ENCODE results near the gene CSAG2. TPM values are rescaled to one million over a fixed set of nuclear protein-coding genes. Genes with fewer than 3 reads are reported as not detected.

CSAG2 gene
- total RNA-seq, 1 donor from 2014 or later, result not detected

DNA sequence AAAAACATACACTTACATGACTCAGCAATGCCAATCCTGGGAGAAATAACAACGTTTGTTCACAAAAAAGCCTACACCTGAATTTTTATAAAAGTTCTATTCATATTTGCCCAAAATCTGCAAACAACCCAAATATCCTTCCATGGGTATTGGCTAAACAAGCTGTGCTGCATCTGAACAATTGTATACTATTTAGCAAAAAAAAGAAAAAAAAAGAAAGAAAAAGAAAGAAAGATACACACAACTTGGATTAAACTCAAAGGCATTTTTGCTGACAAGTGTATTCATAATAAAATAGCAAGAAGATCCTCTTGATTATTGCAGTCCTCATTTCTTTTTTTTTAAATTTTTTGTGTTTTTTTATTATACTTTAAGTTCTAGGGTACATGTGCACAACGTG, 34.9 kb downstream of the CSAG2 start:
- ATAC-seq, result no peak
- no peak for DNase-seq (ENCODE audit: low spot score)

DNA sequence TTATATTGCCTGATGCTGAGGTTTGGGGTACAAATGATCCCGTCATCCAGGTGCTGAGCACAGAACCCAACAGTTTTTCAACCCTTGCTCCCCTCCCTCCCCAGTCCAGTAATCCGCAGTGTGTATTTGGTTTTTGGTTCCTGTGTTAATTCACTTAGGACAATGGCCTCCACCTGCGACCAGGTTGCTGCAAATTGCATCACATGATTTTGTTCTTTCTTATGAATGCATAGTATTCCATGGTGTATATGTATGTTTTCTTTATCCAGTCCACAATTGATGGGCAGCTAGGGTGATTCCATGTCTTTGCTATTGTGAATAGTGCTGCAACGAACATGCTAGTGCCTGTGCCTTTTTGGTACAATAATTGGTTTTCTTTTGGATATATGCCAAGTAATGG, 46.0 kb downstream of the CSAG2 start:
- ATAC-seq, result no peak
- DNase-seq (ENCODE audit: low spot score), result no peak

DNA sequence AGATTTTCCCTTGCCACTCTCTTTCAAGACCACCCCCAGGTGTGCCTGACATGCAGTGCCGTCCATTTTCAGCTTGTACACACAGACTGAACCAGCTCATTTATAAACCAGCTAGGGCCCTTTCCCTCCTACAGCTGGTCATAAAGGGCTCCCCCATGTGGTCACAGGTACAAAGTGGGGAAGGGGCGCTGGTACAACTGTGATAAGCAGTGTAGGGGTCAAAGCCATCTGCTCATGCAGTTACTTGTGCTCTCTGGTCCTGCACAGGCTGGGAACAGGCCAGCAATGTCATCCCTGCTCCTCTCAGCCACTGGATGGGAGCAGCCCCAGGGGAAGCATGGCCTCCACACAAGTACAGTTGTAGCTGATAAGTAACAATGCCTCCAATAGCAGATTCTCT, 50.8 kb downstream of the CSAG2 start:
- no peak for DNase-seq (ENCODE audit: low spot score)
- ATAC-seq, result no peak

Other genes with a start within 250 kb of the CSAG2 start
- gene GABRQ, start 71.4 kb downstream of the CSAG2 start, total RNA-seq, result not detected
- gene MAGEA3, start 10.5 kb downstream of the CSAG2 start, total RNA-seq, result not detected
- gene MAGEA2B, start 5.4 kb upstream of the CSAG2 start, total RNA-seq, result not detected
- not detected for gene CSAG1, start 24.4 kb upstream of the CSAG2 start, total RNA-seq
- gene MAGEA12, start 24.5 kb upstream of the CSAG2 start, total RNA-seq, result not detected
- not detected for gene MAGEA2, start 44.6 kb upstream of the CSAG2 start, total RNA-seq
- gene CSAG3, start 49.9 kb upstream of the CSAG2 start, total RNA-seq, result not detected
- gene MAGEA6, start 60.4 kb upstream of the CSAG2 start, total RNA-seq, result 0.25 TPM
- 12.2 TPM for gene CETN2, start 121.5 kb upstream of the CSAG2 start, total RNA-seq
- gene NSDHL, start 121.8 kb upstream of the CSAG2 start, total RNA-seq, result 22.0 TPM
- 0.96 TPM for gene ZNF185, start 188.8 kb upstream of the CSAG2 start, total RNA-seq

Data from left lobe of liver (tissue), 2 donors.